ENCODE results near the gene TPPP3.

Gene TPPP3

DNA sequence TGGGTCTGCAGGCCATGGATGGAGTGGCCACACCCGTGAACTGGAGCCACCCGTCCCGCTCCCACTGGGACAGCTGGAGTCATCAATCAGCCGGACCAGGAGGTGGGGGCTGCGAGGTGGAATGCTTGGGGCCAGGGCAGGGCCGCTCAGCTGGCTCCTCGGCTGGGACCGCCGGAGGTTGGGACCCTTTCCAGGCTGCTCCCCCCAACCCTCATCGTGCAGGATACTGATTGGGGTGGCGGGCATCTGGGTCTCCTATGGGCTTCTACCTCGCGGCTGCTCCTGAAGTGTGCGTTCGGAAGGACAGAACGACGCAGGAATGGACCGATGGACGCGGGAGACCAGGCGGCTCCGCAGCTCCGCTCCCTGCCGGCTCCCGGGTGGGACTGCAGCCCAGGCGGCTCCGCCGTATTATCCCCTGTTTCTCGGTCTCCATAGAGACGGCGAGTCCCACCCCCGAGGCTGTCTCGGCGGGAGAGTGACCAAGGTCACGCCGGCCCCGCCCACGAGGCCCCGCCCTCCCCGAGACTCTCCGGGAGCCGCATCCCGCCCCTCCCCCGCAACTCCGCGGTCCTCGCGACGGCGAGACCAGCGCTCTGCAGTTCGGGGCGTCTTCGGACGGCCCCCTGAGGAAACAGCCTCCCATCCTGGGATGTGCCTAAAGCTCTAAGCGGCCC, at the start of gene TPPP3:
Gene TPPP3, minus strand, starts transcription at position 388 of the 677 bp plus-strand sequence. CDS start 2,387 bp downstream, outside the sequence.
- DNase-seq: peak; percentile 79 to 89 (median 85)

DNA sequence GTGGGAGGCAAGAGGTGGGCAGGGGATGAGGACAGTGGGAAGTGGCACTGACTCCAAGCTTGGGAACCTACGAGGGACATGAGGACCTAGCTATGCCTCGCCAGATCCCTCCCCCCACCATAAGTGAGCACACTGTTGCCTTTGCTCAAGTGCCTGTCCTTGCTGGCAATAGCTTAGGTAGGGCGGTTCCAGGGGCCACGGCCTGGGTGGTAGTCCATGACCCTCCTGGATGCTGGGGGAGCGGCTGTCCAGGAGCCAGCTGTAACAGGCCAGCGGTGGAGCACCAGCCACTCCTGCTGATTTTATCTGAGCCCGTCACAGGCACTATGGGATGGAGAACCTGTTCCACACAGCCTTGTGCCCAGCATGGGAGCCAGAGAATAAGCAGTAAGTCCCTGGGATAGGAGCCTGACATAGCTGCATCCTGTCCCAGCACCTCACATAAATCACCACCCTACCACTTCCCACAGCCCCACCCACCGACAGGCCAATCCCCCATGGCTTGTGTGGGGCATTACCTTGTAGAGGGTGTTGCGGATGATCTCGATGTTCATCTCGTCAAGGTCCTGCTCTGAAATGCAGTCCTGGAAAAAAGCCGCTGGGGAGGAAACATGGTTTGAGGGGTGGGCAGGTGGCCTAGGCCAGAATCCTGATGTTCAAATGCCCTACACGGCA, 49.4 kb upstream of the TPPP3 start:
- no peak for DNase-seq

DNA sequence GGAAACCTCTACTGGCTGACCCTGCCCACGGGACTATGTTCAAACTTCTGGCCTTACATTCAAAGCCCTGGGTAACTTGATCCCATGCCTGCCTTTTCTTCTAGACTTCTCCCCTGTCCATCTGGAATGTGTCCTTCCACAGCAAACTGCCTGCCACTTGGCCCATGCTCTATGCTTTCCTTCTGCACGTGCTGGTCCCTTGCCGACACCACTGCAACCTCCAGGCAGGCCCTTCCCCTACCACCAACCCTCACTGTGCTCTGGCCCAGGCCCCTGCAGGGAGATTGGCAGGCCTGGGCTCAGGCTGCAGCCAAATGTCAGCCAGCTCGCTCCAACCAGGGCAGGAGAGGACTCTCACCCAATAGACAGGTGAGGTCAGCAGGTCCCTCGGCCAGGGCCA, 48.6 kb upstream of the TPPP3 start:
- no peak for DNase-seq

DNA sequence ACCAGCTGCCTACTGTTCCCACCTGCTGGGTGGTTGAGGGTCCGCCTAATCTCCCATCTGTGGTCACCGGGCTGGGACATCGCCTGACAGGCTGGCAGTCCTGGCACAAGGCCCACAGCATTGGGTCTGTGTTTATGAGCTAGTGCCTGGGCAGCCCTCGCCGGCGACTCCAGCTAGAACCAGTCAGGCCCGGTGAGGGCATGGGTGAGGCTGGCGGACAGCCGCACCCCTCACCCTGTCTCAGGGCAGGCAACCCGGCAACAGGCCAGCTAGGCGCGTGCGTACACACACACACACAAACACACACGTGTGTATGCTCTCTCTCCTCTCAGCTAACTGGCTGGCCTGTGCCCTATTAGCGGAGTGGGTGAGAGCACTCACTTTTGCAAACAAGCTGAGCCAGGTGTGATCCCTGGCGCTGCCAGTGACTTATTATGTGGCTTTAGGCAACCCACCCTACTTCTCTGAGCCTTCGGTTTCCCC, 48.0 kb upstream of the TPPP3 start:
- peak; percentile 51 to 84 (median 60) for DNase-seq

DNA sequence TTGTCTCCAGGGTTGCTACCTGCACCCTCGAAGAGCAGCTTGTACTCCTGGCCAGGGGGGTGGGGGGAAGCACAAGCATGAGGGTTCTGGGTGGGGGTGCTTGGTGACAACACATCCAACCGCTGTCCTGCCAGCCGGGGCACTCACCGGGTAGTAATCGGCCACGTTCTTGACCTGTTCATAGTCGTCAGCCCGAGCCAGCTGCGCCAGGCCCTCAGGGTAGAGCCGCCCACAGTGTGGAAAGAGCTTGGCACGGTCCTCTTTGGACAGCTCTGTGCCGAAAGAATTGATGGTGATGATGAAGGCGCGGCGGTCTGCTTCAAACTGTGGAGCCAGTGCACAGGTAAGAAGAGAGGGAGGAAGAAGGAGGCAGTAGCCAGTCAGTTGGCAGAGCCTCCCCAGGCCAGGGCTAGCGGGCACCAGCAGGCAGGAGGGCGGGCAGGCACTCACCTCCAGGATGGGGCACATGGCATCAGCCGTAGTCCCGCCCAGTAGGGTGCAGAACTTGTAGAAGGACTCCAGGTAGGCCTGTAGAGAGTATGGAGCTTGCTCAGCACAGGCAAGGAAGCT, 45.6 kb upstream of the TPPP3 start:
- DNase-seq: no peak

DNA sequence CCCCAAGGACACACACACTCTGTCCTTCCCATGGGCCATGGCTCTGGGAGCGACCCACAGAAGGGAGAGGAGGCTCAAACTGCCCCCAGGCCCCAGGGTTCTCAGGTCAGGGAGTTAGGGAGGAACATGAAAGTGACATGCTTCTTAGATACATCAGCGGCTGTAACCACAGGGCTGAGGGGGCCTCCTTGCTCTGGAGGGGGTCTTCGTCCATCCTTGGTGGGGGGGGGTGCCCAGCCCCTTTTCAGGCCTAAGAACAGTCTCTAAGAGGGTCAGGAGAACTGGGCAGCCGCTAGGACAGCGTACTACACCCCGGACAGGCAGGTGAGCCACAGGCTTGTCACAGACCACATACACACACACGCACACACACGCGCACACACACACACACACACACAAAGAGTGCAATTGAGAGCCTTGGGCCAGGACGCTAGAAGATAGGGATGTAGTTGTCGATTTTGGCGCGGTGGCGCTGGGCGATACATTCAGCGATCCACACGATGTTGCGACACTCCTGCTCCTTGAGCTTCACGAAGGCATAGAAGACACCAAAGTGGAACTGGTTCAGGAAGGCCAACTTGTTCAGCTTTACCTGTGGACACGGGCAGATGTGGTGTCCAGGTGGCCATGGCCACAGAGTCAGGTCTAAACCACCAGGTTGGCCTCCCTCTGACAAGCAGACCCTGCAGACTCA, 44.9 kb upstream of the TPPP3 start:
- DNase-seq: no peak

DNA sequence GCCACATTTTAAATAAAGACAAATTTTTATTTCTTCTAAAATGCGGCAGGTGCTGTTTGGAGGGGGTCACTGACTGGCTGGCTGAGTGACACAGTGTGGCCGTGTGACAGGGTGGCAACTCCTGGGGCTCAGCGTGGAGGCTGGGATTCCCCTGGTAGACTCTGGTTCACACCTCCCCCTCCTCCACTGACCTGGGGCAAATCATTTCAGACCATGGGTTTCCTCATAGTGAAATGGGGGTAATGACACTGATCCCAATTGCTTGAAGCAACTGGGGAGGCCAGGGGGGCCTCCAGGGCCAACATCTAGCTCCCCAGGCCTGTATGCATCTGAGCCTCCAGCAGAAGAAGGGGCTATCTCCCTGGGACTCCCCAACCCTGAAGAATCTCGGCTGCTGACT, 44.2 kb upstream of the TPPP3 start:
- no peak for DNase-seq

DNA sequence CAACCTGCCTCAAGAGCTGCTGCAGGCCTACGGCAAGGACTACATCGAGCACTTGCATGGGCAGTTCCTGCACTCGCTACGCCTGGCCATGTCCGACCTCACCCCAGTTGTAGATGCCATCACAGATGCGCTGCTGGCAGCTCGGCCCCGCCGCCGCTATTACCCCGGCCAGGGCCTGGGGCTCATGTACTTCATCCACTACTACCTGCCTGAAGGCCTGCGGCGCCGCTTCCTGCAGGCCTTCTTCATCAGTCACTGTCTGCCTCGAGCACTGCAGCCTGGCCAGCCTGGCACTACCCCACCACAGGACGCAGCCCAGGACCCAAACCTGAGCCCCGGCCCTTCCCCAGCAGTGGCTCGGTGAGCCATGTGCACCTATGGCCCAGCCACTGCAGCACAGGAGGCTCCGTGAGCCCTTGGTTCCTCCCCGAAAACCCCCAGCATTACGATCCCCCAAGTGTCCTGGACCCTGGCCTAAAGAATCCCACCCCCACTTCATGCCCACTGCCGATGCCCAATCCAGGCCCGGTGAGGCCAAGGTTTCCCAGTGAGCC, 43.4 kb upstream of the TPPP3 start:
- no peak for DNase-seq

DNA sequence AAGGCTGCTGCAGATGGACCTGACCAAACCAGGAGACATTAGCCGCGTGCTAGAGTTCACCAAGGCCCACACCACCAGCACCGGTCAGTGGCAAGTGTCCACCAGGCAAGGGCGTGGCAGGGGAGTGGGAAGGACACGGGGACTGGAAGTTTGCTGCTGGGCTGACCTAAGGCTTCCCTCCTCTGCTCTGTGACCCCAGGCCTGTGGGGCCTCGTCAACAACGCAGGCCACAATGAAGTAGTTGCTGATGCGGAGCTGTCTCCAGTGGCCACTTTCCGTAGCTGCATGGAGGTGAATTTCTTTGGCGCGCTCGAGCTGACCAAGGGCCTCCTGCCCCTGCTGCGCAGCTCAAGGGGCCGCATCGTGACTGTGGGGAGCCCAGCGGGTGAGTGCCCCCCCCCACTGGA, 42.5 kb upstream of the TPPP3 start:
- no peak for DNase-seq

DNA sequence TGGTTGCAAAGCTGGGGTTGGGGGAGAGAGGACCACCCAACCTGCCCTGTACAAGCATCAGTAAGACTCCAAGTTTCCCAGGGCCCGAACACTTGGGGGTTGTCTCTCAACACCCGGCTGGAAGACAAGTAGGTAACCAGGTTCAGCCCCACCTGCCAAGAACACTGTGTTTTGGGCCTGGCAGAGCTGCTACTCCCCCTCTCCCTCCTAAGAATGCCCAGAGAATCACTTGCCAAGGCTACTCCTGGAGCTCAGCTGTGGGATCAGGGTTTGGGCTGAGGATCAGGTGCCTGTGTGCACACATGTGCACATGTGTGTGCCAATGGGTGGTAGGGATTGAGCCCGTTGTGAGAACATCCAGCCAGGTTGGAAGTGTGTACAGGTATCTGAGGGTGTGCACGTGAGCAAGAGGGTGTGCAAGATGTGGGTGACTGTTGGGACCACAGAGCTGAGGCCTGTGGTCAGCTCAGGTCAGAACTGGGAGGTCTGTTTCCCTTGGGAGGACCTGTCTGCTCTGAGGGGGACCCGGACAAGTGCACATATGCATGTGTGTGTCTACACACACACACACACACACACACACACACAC, 39.9 kb upstream of the TPPP3 start:
- DNase-seq: no peak

DNA sequence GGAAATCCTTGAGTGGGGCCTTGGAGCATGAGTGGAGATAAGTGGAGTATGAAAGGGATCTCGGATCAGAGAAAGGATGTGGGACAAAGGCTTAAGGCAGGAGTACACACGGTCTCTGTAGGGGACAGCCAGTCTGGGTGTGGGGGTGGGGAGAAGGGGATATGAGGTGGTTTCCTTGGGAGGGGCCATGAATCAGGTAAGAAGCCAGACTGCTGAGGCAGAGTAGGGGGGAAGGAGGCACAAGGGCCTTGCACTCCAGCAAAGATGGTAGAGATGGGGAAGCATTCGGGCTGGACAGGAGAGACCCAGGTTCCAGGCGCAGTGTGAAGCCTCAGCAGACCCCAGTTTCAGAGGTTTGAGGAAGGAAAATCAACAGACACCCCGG, 39.2 kb upstream of the TPPP3 start:
- DNase-seq: no peak

DNA sequence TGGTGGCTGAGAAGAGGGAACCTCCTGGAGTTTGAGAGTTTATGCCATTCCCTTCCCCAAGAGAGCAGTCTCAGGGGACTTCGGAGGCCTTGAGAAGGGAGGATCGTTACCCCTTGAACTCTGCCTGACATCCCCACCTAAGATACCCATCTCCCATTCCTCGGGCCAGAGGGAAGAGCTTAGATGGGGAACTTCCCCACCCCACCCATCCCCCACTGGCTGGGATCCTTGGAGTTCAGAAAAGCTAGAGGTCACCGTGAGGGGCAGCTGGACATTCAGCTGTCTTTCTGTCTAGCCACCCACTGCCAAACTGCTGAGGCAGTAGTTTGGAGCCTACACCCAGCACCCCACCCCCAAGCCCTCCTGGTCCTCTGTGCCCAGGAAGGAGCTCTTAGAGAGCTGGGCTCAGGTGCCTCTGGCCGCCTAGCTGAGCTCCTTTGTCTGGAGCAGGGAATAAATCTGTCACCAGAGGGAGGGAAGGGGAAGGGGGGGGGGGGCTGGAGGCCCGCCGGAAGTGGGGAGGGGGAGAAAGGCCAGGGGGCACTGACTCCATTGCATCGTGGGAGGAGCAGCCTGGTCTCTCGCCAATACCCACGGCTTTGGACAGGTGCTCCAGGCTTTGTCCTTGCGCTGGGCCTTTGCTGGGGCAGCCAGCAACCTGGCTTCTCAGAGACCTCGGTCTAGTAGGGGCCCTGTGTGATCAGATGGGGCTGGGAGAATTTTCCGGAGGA, 38.6 kb upstream of the TPPP3 start:
- DNase-seq: peak in 2 of 3 experiments; percentile 73 to 78

DNA sequence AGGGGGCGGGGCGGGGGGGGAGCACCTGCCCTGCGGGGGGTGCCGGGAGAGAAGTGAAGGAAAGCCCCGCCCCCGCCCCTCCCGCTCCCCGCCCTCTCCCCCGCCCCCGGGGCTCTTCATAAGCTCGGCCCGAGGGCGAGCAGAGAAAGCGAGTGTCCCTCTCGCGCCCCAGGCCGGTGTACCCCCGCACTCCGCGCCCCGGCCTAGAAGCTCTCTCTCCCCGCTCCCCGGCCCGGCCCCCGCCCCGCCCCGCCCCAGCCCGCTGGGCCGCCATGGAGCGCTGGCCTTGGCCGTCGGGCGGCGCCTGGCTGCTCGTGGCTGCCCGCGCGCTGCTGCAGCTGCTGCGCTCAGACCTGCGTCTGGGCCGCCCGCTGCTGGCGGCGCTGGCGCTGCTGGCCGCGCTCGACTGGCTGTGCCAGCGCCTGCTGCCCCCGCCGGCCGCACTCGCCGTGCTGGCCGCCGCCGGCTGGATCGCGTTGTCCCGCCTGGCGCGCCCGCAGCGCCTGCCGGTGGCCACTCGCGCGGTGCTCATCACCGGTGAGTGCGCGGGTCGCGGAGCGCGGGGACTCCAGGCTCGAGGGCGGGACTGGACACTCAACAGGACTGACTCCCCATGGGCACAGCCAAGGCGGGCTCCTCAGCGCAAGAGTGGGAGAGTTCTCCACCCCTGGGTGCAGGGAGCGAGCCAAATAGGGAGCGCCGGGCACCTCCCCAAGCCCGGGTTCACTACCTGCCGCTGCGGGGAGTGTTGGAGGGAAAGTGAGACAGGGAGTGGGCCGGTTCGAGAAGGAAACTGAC, 37.9 kb upstream of the TPPP3 start, which contains the start of gene HSD11B2:
Gene HSD11B2, plus strand, starts transcription at position 145 of the 798 bp plus-strand sequence. Its CDS starts 128 bp downstream, at position 273.
- peak; percentile 59 to 84 (median 82) for DNase-seq

DNA sequence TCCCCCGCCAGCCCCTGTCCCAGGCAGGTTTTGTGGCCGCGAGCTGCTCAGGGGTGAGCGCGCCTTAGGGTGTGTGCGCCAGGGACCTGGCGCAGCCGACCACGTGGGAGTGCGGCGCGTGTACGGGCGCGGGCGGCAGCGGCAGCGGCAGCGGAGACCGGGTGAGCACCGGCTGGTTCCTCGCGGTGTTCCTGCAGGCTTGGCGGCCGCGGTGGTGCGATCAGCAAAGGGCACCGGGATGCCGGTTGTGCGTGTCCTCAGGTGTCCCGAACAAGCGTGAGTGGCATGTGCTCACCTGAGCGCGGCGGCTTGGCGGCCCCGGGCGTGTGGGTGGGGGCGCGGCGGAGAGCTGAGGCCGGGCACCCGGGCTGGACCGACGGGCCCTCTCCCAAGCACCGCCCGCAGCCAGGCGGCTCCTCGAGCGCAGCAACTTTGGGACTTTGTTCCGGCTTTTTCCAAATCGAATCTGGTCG, 37.2 kb upstream of the TPPP3 start:
- peak in 2 of 3 experiments; percentile 73 to 80 for DNase-seq

DNA sequence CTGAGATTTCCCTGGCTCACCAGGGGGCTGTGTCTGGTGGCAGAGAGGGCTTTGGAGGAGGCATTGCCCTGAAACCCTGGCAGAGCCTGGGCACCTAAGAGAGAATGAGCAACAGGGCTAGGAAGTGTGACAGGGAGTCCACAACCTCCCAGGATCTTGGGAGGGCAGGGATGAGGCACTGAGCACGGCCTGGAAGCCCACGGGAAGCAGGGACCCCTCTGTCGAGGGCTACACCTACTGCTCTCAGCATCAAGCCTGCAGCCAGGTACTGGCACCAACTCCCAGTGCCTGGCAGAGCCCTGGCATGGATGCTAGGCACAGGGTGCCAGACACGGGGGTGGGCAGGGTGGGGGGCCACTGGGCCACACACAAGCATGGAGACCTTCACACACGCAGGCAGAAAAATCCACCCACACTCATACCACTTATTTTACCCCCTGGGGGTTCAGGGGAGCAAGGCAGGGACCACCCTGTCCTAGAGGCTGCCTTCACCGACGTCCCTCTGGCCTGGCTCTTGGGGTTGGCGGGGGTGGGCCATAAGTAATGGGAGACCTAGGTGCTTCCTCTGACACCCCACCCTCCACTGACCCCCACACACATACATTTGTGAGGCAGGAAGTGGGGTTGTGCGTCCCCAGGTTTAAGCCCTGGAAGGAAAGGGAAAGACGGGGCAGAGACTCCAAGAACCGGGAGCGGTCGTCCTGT, 36.7 kb upstream of the TPPP3 start:
- DNase-seq: no peak

DNA sequence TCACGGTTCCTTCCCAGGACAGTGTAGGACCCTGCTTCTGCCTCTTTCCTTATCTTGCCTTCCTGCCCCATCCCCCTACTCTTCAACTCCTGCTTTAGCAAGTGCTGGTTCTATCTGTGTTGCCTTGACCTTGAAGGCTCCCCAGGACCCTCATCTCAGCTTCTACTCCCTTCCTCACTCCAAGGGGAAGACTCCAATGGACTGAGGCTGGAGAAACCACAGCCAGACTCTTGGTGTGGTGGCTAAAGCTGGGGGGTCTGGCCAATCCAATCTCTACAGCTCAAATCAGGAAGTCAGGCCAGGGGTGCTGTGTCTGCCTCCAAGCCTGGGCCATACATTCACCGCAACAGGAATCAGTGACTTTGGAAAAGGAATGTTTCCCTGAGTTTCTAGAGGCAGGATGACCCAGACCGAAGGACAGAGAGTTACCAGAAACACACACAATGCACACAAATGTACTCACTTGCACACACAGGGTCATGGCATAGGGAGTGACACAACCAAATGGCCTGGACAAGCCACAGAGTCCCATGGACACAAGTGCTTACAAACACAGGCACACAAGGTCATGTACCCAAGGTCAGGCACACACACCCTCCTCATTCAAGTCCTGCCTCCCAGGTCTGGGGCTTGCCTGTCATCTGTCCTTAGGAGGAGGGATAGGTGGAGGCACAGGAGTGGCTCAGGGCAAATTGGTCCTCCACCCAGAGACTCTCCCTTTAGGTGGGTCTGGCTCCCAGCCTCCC, 35.9 kb upstream of the TPPP3 start:
- DNase-seq: peak in 1 of 3 experiments; percentile 9

DNA sequence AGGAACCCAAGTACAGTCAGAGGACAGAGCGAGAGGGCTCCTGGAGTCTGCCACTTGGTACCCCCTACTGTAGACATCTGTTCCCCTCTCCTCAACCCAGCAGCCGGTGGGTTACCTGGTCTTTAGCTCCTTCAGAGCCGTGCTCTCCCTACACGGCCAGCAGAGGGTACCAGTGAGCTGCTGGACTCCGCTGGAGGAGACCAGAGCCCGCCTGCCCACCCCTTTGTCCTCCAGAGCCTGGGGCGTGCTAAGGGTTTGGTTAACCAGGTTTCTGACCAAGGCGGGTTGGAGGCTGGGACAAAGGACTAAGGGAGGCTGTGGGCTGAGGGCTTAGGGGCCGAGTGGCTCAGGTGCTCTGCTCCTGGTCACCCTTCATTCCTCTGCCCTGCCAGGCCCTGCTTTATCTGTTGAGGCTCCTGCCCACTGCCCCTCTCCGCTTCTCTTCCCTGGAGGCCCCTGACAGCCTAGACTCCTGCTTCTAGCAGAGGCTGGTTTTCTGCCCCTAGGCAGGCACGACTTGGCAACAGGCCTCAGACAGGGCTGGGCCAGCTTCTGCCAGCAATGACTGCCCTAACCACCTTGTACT, 34.9 kb upstream of the TPPP3 start:
- peak; percentile 42 to 77 (median 57) for DNase-seq

DNA sequence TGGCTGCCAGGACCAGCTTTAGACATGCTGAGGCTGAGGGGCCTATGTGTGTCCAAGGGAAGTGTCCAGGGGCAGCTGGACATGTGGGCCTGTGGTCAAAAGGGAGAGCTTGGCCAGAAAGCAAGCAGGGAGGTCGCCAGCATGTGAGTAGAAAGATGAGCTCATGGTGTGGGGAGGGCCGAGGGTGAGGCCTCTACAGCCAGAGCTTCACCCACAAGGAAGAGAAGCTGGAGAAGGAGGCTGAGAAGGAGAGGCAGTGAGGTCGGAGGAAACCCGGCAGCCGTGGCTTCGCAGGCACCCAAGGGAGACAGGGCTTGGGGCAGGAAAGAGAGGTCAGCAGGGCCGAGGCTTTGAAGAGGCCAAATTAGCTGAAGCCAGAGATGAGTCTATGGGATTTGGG, 33.7 kb upstream of the TPPP3 start:
- DNase-seq: no peak

DNA sequence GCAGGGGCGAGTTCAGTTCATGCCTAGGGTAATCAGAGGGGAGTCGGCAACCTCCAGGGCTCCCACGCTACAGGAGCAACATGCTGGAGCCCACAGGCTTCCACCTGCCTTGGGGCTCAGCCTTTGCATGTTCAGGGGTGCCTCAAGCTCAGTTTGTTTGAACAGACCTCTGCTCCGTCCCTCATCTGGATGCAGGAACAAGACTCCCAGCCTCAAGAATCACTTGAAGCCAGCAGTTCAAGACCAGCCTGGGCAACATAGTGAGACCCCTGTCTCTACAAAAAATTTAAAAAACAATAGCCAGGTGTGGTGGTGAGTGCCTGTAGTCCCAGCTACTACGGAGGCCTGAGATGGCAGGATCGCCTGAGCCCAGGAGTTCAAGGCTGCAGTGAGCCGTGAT, 32.7 kb upstream of the TPPP3 start:
- DNase-seq: no peak
